GM19324 (cell line): ENCODE measurements around the gene PRMT7.
A peak's percentile ranks its signal among the peaks of the same experiment; 100 is the strongest.

Experiments
- ATAC-seq: cut with Tn5 transposase; IDR thresholded peaks from one replicate; pipeline ENCODE4 v1.9.1; 2021; ENCODE audit warnings: mild to moderate bottlenecking, moderate library complexity; ENCODE audit not compliant: unreplicated experiment, low FRiP score

Gene PRMT7

GRCh38 chr16:68360547-68360946 lies 49.7 kb downstream of the PRMT7 start:
- ATAC-seq: no peak

- no peak for ATAC-seq
Measured at GRCh38 chr16:68360956-68361355, 50.1 kb downstream of the PRMT7 start.

- no peak for ATAC-seq
Measured at GRCh38 chr16:68361485-68361884, 50.7 kb downstream of the PRMT7 start.

GRCh38 chr16:68362262-68362913 lies 51.6 kb downstream of the PRMT7 start:
- no peak for ATAC-seq

GRCh38 chr16:68362947-68363657 lies 52.3 kb downstream of the PRMT7 start:
- ATAC-seq: no peak

- no peak for ATAC-seq
Measured at GRCh38 chr16:68363658-68364521, 53.1 kb downstream of the PRMT7 start.

GRCh38 chr16:68364561-68364998 lies 53.8 kb downstream of the PRMT7 start:
- ATAC-seq: no peak

GRCh38 chr16:68365167-68365817 lies 54.5 kb downstream of the PRMT7 start:
- no peak for ATAC-seq

GRCh38 chr16:68366062-68366461 lies 55.2 kb downstream of the PRMT7 start:
- ATAC-seq: no peak

- ATAC-seq: no peak
Measured at GRCh38 chr16:68367030-68367429, 56.2 kb downstream of the PRMT7 start.

- ATAC-seq: no peak
Measured at GRCh38 chr16:68367440-68367839, 56.6 kb downstream of the PRMT7 start.

GRCh38 chr16:68367891-68368290 lies 57.1 kb downstream of the PRMT7 start:
- ATAC-seq: no peak

GRCh38 chr16:68368301-68368888 lies 57.6 kb downstream of the PRMT7 start:
- ATAC-seq: no peak

- ATAC-seq: no peak
Measured at GRCh38 chr16:68369168-68369567, 58.3 kb downstream of the PRMT7 start.

- ATAC-seq: peak; percentile 57
Measured at GRCh38 chr16:68369697-68370580, 59.1 kb downstream of the PRMT7 start.

- no peak for ATAC-seq
Measured at GRCh38 chr16:68370581-68371275, 59.9 kb downstream of the PRMT7 start.

- ATAC-seq: no peak
Measured at GRCh38 chr16:68371276-68371651, 60.4 kb downstream of the PRMT7 start.

- ATAC-seq: no peak
Measured at GRCh38 chr16:68371706-68372380, 61.0 kb downstream of the PRMT7 start.
